K562 (cell line): ENCODE data around the gene ASIC1. TPM values are rescaled to one million over a fixed set of nuclear protein-coding genes. Genes with fewer than 3 reads are reported as not detected.

Experiments used
- CBFB ChIP-seq: sonication (generic); formaldehyde crosslinking; IDR thresholded peaks from 2 replicates; pipeline ENCODE4 v1.4.0; 2020; ENCODE audit warnings: mild to moderate bottlenecking, missing genetic modification reagents
- CC2D1A ChIP-seq: fragments of 450-650 bp; IDR thresholded peaks from 2 replicates; pipeline ENCODE4 v1.6.1; 2017; ENCODE audit warnings: mild to moderate bottlenecking
- CEBPB ChIP-seq: fragments of 450-650 bp; IDR thresholded peaks from 2 replicates; pipeline ENCODE4 v1.6.1; 2016; ENCODE audit warnings: missing genetic modification characterization, missing compliant biosample characterization
- DEAF1 ChIP-seq: fragments of 450-650 bp; formaldehyde crosslinking; IDR thresholded peaks from 2 replicates; pipeline ENCODE4 v1.4.0; 2020; ENCODE audit warnings: mild to moderate bottlenecking, moderate library complexity
- FOXJ3 ChIP-seq: sonication (generic); formaldehyde crosslinking; IDR thresholded peaks from 2 replicates; pipeline ENCODE4 v1.4.0; 2020; ENCODE audit warnings: mild to moderate bottlenecking, missing genetic modification reagents
- FOXP1 ChIP-seq: sonication (generic); formaldehyde crosslinking; IDR thresholded peaks from 2 replicates; pipeline ENCODE4 v1.8.0; 2022; ENCODE audit warnings: mild to moderate bottlenecking, missing genetic modification reagents
- HNRNPLL ChIP-seq: fragments of 200-400 bp; formaldehyde crosslinking; IDR thresholded peaks from 2 replicates; pipeline ENCODE4 v1.6.1; 2017; ENCODE audit warnings: low read length, low read depth, mild to moderate bottlenecking; ENCODE audit not compliant: poor library complexity, severe bottlenecking
- IRF1 ChIP-seq: sonication (generic); formaldehyde crosslinking; IDR thresholded peaks from 2 replicates; pipeline ENCODE4 v1.8.0; 2022; ENCODE audit warnings: missing genetic modification reagents, mild to moderate bottlenecking, borderline replicate concordance
- NBN ChIP-seq: fragments of 450-650 bp; IDR thresholded peaks from 2 replicates; pipeline ENCODE4 v1.6.1; 2016; ENCODE audit warnings: low read depth, mild to moderate bottlenecking
- NFE2 ChIP-seq: IDR thresholded peaks from 2 replicates; pipeline ENCODE4 v1.6.1; 2014; ENCODE audit warnings: antibody characterized with exemption, low read depth
- NFIC ChIP-seq: fragments of 450-650 bp; IDR thresholded peaks from 2 replicates; pipeline ENCODE4 v1.6.1; 2017; ENCODE audit warnings: mild to moderate bottlenecking, inconsistent platforms
- RERE ChIP-seq: sonication (generic); formaldehyde crosslinking; IDR thresholded peaks from 2 replicates; pipeline ENCODE4 v1.8.0; 2023; ENCODE audit warnings: missing genetic modification reagents, mild to moderate bottlenecking, borderline replicate concordance
- SUPT5H ChIP-seq: fragments of 450-650 bp; IDR thresholded peaks from 2 replicates; pipeline ENCODE4 v1.6.1; 2016
- TAF9B ChIP-seq: fragments of 450-650 bp; IDR thresholded peaks from 2 replicates; pipeline ENCODE4 v1.6.1; 2018; ENCODE audit warnings: mild to moderate bottlenecking; ENCODE audit not compliant: partially characterized antibody
- ZBTB2 ChIP-seq: fragments of 450-650 bp; IDR thresholded peaks from 2 replicates; pipeline ENCODE4 v1.6.1; 2016; ENCODE audit warnings: antibody characterized with exemption
- ZNF507 ChIP-seq: conservative IDR thresholded peaks from 2 replicates; pipeline ENCODE4 v1.6.1; 2017; ENCODE audit warnings: missing genetic modification characterization, missing compliant biosample characterization
- polyA plus RNA-seq, 8 experiments: library from polyadenylated mRNA; depleted of rRNA in 4 of 8; stranded (reverse) in 5 of 8; unstranded in 3 of 8; fragments of >200 nt; fragmentation: Nextera tagmentation in 2 of 8; fragmentation: Illumina TruSeq in 1 of 8; extraction: Ambion mirVana in 2 of 8; extraction: Trizol in 1 of 8; gene quantifications; 2 replicates each; pipeline versions ENCODE4 v1.2.1 to v1.2.3, GENCODE V29; 2011 to 2014; ENCODE audit warnings: inconsistent platforms in 1 of 8, missing spikeins in 1 of 8
- total RNA-seq, 7 experiments: library from RNA; depleted of rRNA in 6 of 7; stranded (reverse); fragments of >200 nt in 6 of 7; fragmentation: Illumina TruSeq in 2 of 7; extraction: Trizol in 2 of 7; gene quantifications; 2 replicates each; pipeline versions ENCODE4 v1.2.1 to v1.2.3, GENCODE V29; 2011 to 2021; ENCODE audit warnings: low replicate concordance in 1 of 7

Gene ASIC1
- total and polyA plus RNA-seq, 9 of the 15 experiments (the other 6 are each of a cell fraction or from before 2014, with no cell fraction given) = 0.01 to 1.7 (median 0.45) TPM

- TF ChIP-seq RERE (CRISPR knock-in tag) = no peak
- TF ChIP-seq CEBPB = no peak
- peak; percentile 84 for TF ChIP-seq DEAF1 (CRISPR knock-in tag)
- TF ChIP-seq NFE2 = no peak
- no peak for TF ChIP-seq FOXJ3 (CRISPR knock-in tag)
- TF ChIP-seq NFIC = peak; percentile 34
- no peak for TF ChIP-seq TAF9B
- TF ChIP-seq ZBTB2 = no peak
- TF ChIP-seq CBFB (CRISPR knock-in tag) = peak; percentile 18; the same call in 1 of the 2 replicates
- no peak for TF ChIP-seq FOXP1 (CRISPR knock-in tag)
- no peak for TF ChIP-seq ZNF507
- TF ChIP-seq IRF1 (CRISPR knock-in tag) = no peak
- peak; percentile 87; the same call in 1 of the 2 replicates for TF ChIP-seq CC2D1A
- no peak for TF ChIP-seq SUPT5H
- no peak for TF ChIP-seq HNRNPLL
- TF ChIP-seq NBN = no peak
Measured at GRCh38 chr12:50074936-50075807, 17.8 kb downstream of the ASIC1 start (continued).
